DND-41 (cell line): ENCODE results near the gene HAUS7.

ENCODE experiments used
- ATAC-seq: fragments of 200-7000 bp; cut with Tn5 transposase; 3 replicates; pipeline ENCODE4 v1.9.1; 2021; ENCODE audit warnings: low read depth; ENCODE audit not compliant: insufficient read depth
- DNase-seq: peaks from one replicate; pipeline ENCODE4 v3.0.0-alpha.2; 2020
- H2AFZ ChIP-seq: 2 replicates; pipeline ENCODE4 v1.6.0; 2012; ENCODE audit warnings: low read depth, low read length
- H3K27ac ChIP-seq: 2 replicates; pipeline ENCODE4 v1.5.1; 2012; ENCODE audit warnings: low read length, inconsistent platforms
- H3K27me3 ChIP-seq: fragments of 200-600 bp; sonication (generic); 2 replicates; pipeline ENCODE4 v1.6.0; 2012; ENCODE audit warnings: low read length, mild to moderate bottlenecking, inconsistent platforms; ENCODE audit not compliant: insufficient read depth, poor library complexity
- H3K36me3 ChIP-seq: 2 replicates; pipeline ENCODE4 v1.5.1; 2012; ENCODE audit warnings: low read length, inconsistent platforms; ENCODE audit not compliant: insufficient read depth
- H3K4me1 ChIP-seq: 2 replicates; pipeline ENCODE4 v1.5.1; 2012; ENCODE audit warnings: mild to moderate bottlenecking, low read length; ENCODE audit not compliant: insufficient read depth
- H3K4me2 ChIP-seq: 2 replicates; pipeline ENCODE4 v1.6.0; 2012; ENCODE audit warnings: mild to moderate bottlenecking, moderate library complexity, low read length, inconsistent platforms; ENCODE audit not compliant: insufficient read depth
- H3K4me3 ChIP-seq, 2 experiments: fragments of 200-600 bp in 1 of 2; shearing (Covaris generic) in 1 of 2; 2 replicates each; pipeline ENCODE4 v1.5.1; 2012 to 2016; ENCODE audit warnings: inconsistent platforms in 2 of 2, low read length in 2 of 2, mild to moderate bottlenecking in 2 of 2, low read depth in 1 of 2, moderate library complexity in 1 of 2
- H3K79me2 ChIP-seq: 2 replicates; pipeline ENCODE4 v1.6.0; 2012; ENCODE audit warnings: low read length, inconsistent platforms; ENCODE audit not compliant: insufficient read depth
- H3K9ac ChIP-seq: 2 replicates; pipeline ENCODE4 v1.6.0; 2012; ENCODE audit warnings: low read depth, mild to moderate bottlenecking, inconsistent platforms, low read length, moderate library complexity
- H3K9me3 ChIP-seq: 2 replicates; pipeline ENCODE4 v1.5.1; 2012; ENCODE audit warnings: low read length, moderate library complexity, mild to moderate bottlenecking, inconsistent platforms; ENCODE audit not compliant: insufficient read depth, severe bottlenecking
- H4K20me1 ChIP-seq: 2 replicates; pipeline ENCODE4 v1.6.0; 2012; ENCODE audit warnings: low read length; ENCODE audit not compliant: insufficient read depth
- EZH2 ChIP-seq: IDR thresholded peaks from 3 replicates; pipeline ENCODE4 v1.6.1; 2012; ENCODE audit warnings: borderline replicate concordance, low read depth, mild to moderate bottlenecking, moderate library complexity, low read length, inconsistent platforms; ENCODE audit not compliant: severe bottlenecking
- TF ChIP-seq, protein P1 (sequence below): IDR thresholded peaks from 2 replicates; pipeline ENCODE4 v1.5.1; 2012; ENCODE audit warnings: borderline replicate concordance, low read length, moderate library complexity, mild to moderate bottlenecking; ENCODE audit not compliant: poor library complexity, severe bottlenecking; ENCODE audit errors: extremely low read depth

Gene HAUS7

DNA sequence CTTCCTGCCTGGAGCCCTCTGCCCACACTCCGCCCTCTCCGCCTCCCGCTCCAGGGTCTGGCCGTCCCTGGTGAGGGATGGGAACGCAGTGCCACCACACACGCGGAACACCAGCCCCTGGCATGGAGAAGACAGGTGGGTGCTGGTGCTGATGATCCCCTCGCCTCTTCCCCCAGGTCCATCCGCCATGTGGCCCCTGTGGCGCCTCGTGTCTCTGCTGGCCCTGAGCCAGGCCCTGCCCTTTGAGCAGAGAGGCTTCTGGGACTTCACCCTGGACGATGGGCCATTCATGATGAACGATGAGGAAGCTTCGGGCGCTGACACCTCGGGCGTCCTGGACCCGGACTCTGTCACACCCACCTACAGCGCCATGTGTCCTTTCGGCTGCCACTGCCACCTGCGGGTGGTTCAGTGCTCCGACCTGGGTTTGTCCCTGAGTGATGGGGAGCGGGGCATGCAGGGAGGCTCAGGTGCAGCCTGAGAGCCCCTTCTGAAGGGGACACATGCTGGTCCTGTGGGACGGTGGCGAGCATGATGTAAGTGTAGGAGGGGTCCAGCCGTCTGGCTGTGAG lies 34.2 kb upstream of the HAUS7 start:
- no peaks in the 10 kb centered on the region for H4K20me1 ChIP-seq
- no peaks in the 10 kb centered on the region for H3K36me3 ChIP-seq
- H3K9me3 ChIP-seq: no peaks in the 10 kb centered on the region
- no peak for DNase-seq
- TF ChIP-seq, protein P1, sequence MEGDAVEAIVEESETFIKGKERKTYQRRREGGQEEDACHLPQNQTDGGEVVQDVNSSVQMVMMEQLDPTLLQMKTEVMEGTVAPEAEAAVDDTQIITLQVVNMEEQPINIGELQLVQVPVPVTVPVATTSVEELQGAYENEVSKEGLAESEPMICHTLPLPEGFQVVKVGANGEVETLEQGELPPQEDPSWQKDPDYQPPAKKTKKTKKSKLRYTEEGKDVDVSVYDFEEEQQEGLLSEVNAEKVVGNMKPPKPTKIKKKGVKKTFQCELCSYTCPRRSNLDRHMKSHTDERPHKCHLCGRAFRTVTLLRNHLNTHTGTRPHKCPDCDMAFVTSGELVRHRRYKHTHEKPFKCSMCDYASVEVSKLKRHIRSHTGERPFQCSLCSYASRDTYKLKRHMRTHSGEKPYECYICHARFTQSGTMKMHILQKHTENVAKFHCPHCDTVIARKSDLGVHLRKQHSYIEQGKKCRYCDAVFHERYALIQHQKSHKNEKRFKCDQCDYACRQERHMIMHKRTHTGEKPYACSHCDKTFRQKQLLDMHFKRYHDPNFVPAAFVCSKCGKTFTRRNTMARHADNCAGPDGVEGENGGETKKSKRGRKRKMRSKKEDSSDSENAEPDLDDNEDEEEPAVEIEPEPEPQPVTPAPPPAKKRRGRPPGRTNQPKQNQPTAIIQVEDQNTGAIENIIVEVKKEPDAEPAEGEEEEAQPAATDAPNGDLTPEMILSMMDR: no peak
- no peak for TF ChIP-seq EZH2
- H3K4me2 ChIP-seq: no peak overlapping the region
- H3K79me2 ChIP-seq: no peaks in the 10 kb centered on the region
- H3K4me1 ChIP-seq: 0 out of 2 replicates have a peak, but pooled peaks cover 4% of the 10 kb centered on the region
- H3K27ac ChIP-seq: no peak overlapping the region
- no peak overlapping the region for H3K9ac ChIP-seq
- no peak for ATAC-seq
- no peak overlapping the region for H3K4me3 ChIP-seq
- no peaks in the 10 kb centered on the region for H3K27me3 ChIP-seq
- H2AFZ ChIP-seq: no peak overlapping the region

DNA sequence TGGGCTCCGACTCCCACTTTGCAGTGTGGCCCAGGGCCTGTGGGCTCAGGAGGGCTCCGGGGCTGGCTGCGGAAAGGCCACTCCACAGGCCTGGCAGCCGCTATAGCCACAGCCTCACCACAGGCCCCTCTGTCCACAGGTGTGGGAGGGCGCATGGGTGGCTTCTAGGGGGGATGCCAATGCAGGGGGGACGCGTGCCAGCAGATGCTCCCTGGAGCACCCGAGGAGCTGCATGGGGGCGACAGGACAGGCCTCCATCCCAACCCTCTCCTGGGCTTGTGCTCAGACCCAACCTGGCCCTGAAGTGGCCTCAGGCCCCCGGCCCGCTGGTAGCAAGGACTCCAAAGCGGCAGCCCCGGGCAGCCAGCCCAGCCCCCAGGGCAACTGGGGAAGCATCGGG lies 32.4 kb upstream of the HAUS7 start:
- no peaks in the 10 kb centered on the region for H3K36me3 ChIP-seq
- no peaks in the 10 kb centered on the region for H3K9me3 ChIP-seq
- H3K27ac ChIP-seq: no peak overlapping the region
- H3K4me2 ChIP-seq: no peak overlapping the region
- no peak overlapping the region for H2AFZ ChIP-seq
- no peak overlapping the region for H3K9ac ChIP-seq
- H3K4me1 ChIP-seq: 0 out of 2 replicates have a peak, but pooled peaks cover 4% of the 10 kb centered on the region
- DNase-seq (no peak), ATAC-seq (no peak)
- no peaks in the 10 kb centered on the region for H3K79me2 ChIP-seq
- TF ChIP-seq EZH2: no peak
- TF ChIP-seq, protein P1: no peak
- no peaks in the 10 kb centered on the region for H4K20me1 ChIP-seq
- H3K4me3 ChIP-seq: no peak overlapping the region
- no peaks in the 10 kb centered on the region for H3K27me3 ChIP-seq

DNA sequence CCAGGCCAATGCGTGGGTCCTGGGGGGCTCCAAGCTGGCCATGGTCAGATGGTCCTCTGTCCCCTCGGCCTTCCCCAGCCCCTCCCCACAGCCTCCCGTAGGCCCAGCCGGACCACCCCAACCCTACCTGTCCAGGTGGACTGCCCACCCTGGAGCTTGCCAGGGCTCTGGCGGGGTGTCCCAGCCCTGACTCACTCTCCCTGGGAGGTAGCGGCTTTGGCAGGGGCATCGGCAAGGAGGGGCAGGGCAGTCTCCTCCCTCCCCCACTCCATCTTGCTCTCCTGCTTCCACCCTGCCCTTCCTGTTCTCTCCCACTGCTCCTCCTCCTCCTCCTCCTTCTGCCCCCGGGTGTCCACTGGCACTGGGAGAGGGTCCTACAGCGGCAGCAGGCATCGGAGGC lies 31.8 kb upstream of the HAUS7 start:
- Histone ChIP-seq H3K9me3 (no peaks in the 10 kb centered on the region), H3K36me3 (no peaks in the 10 kb centered on the region), H3K79me2 (no peaks in the 10 kb centered on the region), H3K4me1 (0 out of 2 replicates have a peak, but pooled peaks cover under 1% of the 10 kb centered on the region), H3K4me2 (no peak overlapping the region), H3K27ac (no peak overlapping the region), H3K27me3 (no peaks in the 10 kb centered on the region), H4K20me1 (no peaks in the 10 kb centered on the region), H3K4me3 (no peak overlapping the region), H3K9ac (no peak overlapping the region), H2AFZ (no peak overlapping the region)
- no peak for TF ChIP-seq EZH2
- TF ChIP-seq, protein P1: no peak
- ATAC-seq: no peak
- DNase-seq: no peak

DNA sequence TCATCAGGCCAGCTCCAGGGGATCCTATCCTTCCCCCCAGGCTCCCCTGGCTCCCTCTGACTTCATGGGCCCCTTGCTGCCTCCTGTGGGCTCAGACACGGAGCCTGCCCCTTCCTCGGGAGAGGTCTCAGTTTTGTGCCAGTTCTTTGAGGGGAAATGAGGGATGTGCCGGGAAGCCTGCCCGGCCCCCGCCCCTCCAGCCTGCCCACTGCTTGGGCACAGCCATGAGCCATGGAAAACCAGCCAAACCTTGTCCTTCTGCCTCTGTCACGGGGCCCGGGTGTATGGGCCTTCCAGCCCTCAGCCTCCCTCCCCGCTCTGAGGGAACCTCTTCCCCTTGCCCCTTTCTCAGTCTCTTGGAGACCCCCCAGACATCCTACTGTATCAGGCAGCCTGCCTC lies 31.2 kb upstream of the HAUS7 start:
- no peak for DNase-seq
- Histone ChIP-seq H3K9me3 (no peaks in the 10 kb centered on the region), H3K4me2 (no peak overlapping the region), H3K27me3 (no peaks in the 10 kb centered on the region), H3K9ac (no peak overlapping the region), H3K27ac (no peak overlapping the region), H3K4me1 (no peaks in the 10 kb centered on the region), H3K79me2 (no peaks in the 10 kb centered on the region), H3K4me3 (no peak overlapping the region), H3K36me3 (no peaks in the 10 kb centered on the region), H4K20me1 (no peaks in the 10 kb centered on the region), H2AFZ (no peak overlapping the region)
- no peak for ATAC-seq
- no peak for TF ChIP-seq EZH2
- TF ChIP-seq, protein P1: no peak
